IMR-90 (cell line): ENCODE results near the gene SLC25A17.
"Not testable (repeated sequence)": the region's sequence is repeated elsewhere in the genome, so short reads cannot be mapped to it uniquely, and the experiment has no call there.

ENCODE experiments used
- BHLHE40 ChIP-seq: fragments of 150-350 bp; IDR thresholded peaks from 2 replicates; pipeline ENCODE4 v1.6.1; 2016; ENCODE audit warnings: mild to moderate bottlenecking, low read depth, low read length
- CEBPB ChIP-seq: IDR thresholded peaks from 2 replicates; pipeline ENCODE4 v1.6.1; 2012; ENCODE audit warnings: low read depth, low read length, improper control_type of control experiment
- MAFK ChIP-seq: IDR thresholded peaks from 2 replicates; pipeline ENCODE4 v1.6.1; 2012; ENCODE audit warnings: low read depth, low read length, improper control_type of control experiment
- MAZ ChIP-seq: IDR thresholded peaks from 2 replicates; pipeline ENCODE4 v1.6.1; 2012; ENCODE audit warnings: low read depth, mild to moderate bottlenecking, low read length, improper control_type of control experiment, moderate library complexity, borderline replicate concordance
- MXI1 ChIP-seq: IDR thresholded peaks from 2 replicates; pipeline ENCODE4 v1.6.1; 2012; ENCODE audit warnings: low read depth, mild to moderate bottlenecking, low read length, moderate library complexity, borderline replicate concordance
- POLR2A ChIP-seq: IDR thresholded peaks from 2 replicates; pipeline ENCODE4 v1.6.1; 2012; ENCODE audit warnings: mild to moderate bottlenecking, low read depth, low read length
- RAD21 ChIP-seq: IDR thresholded peaks from 2 replicates; pipeline ENCODE4 v1.6.1; 2012; ENCODE audit warnings: low read length, improper control_type of control experiment
- RCOR1 ChIP-seq: IDR thresholded peaks from 2 replicates; pipeline ENCODE4 v1.6.1; 2012; ENCODE audit warnings: mild to moderate bottlenecking, low read length, improper control_type of control experiment; ENCODE audit not compliant: insufficient replicate concordance
- RFX5 ChIP-seq: IDR thresholded peaks from 2 replicates; pipeline ENCODE4 v1.8.0; 2012; ENCODE audit warnings: low read depth, mild to moderate bottlenecking, low read length, moderate library complexity
- SMC3 ChIP-seq: fragments of 150-350 bp; IDR thresholded peaks from 2 replicates; pipeline ENCODE4 v1.6.1; 2016; ENCODE audit warnings: low read depth, mild to moderate bottlenecking, antibody characterized with exemption, low read length, moderate library complexity
- TF ChIP-seq, protein P1 (sequence below): conservative IDR thresholded peaks from 2 replicates; pipeline ENCODE4 v1.5.1; 2012; ENCODE audit warnings: mild to moderate bottlenecking, low read depth, low read length, improper control_type of control experiment
- TF ChIP-seq, protein P2 (sequence below): fragments of 150-350 bp; IDR thresholded peaks from 2 replicates; pipeline ENCODE4 v1.6.1; 2017; ENCODE audit warnings: mild to moderate bottlenecking, antibody characterized with exemption, low read length, low read depth

DNA sequence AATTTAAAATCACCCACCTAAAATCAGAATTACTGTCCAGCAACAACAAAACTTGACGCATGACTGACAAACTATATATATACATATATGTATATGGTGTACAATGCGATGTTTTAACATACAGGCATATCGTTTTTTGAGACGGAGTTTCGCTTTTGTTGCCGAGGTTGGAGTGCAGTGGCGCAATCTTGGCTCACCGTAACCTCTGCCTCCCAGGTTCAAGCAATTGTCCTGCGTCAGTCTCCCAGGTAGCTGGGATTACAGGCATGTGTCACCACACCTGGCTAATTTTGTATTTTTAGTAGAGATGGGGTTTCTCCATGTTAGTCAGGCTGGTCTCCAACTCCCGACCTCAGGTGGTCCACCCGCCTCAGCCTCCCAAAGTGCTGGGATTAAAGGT lies 26.7 kb upstream of the SLC25A17 start:
- TF ChIP-seq, protein P1, sequence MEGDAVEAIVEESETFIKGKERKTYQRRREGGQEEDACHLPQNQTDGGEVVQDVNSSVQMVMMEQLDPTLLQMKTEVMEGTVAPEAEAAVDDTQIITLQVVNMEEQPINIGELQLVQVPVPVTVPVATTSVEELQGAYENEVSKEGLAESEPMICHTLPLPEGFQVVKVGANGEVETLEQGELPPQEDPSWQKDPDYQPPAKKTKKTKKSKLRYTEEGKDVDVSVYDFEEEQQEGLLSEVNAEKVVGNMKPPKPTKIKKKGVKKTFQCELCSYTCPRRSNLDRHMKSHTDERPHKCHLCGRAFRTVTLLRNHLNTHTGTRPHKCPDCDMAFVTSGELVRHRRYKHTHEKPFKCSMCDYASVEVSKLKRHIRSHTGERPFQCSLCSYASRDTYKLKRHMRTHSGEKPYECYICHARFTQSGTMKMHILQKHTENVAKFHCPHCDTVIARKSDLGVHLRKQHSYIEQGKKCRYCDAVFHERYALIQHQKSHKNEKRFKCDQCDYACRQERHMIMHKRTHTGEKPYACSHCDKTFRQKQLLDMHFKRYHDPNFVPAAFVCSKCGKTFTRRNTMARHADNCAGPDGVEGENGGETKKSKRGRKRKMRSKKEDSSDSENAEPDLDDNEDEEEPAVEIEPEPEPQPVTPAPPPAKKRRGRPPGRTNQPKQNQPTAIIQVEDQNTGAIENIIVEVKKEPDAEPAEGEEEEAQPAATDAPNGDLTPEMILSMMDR = not testable (repeated sequence)
- not testable (repeated sequence) for TF ChIP-seq MAFK, RCOR1, POLR2A, MAZ, RFX5, MXI1, CEBPB, RAD21, BHLHE40, SMC3
- TF ChIP-seq, protein P2, sequence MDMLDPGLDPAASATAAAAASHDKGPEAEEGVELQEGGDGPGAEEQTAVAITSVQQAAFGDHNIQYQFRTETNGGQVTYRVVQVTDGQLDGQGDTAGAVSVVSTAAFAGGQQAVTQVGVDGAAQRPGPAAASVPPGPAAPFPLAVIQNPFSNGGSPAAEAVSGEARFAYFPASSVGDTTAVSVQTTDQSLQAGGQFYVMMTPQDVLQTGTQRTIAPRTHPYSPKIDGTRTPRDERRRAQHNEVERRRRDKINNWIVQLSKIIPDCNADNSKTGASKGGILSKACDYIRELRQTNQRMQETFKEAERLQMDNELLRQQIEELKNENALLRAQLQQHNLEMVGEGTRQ = not testable (repeated sequence)
